ENCODE results near the gene BRD1.
"Not testable (repeated sequence)": the region's sequence is repeated elsewhere in the genome, so short reads cannot be mapped to it uniquely, and the experiment has no call there.

BRD1 gene

DNA sequence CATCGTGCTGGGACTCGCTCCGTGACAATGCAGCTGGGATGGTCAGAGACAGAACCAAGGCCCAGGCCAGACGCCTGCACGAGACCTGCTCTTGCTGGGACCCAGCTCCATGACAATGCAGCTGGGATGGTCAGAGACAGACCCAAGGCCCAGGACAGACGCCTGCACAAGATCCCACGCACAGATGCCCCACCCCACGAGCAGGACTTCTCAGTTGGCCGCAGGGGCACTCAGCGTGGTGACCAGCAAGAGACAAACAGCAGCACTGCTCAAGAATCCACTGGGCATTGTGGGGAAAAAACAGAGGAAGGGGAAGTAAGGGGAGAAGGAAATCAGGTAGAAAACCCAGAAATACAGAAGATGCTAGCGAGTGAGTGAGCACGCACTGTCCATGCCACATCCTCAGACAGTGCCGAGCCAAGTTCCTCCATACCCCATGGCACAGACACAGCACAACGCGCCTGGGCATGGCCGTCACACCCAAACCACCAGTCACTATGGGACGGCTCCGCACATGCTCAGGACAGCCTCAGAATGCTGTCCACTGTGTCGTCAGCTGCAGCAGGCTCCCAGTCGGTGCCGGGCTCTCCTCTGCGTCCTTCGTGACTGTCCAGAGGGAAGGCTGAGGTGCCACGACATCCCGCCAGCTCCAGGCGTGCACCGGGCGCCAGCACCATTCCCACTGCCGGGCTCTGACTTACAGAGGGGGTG lies 44.5 kb downstream of the BRD1 start:
- DNase-seq (ENCODE audit: low spot score), result no peak

DNA sequence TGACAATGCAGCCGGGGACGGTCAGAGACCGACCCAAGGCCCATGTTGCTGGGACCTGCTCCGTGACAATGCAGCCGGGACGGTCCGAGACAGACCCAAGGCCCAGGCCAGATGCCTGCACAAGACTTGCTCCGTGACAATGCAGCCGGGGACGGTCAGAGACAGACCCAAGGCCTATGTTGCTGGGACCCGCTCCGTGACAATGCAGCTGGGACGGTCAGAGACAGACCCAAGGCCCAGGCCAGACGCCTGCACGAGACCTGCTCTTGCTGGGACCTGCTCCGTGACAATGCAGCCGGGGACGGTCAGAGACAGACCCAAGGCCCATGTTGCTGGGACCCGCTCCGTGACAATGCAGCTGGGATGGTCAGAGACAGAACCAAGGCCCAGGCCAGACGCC lies 45.8 kb downstream of the BRD1 start:
- DNase-seq (ENCODE audit: low spot score), result not testable (repeated sequence)

DNA sequence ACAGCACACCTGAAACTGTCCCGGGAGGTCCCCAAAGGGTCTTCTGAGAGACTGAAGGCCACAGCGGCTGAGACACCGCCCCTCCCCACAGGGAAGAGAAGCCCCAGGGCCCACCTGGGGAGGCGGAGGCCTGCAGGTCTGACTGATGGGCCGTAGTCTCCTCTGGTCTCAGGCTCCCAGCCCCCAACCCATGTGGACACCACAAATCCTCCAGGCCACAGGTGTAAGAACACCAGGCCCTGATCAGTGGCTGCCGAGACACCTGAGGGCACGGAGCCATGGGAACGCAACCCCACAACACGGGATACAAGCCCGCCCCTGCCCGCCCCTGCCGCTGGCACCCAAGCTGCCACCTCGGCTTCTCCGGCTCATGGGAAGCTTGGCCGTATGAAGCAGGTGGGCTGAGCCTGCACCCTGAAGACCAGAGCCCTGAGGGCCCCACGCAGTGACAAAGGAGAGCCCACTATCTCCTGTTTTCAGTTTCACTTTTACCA lies 46.3 kb downstream of the BRD1 start:
- no peak for DNase-seq (ENCODE audit: low spot score)

DNA sequence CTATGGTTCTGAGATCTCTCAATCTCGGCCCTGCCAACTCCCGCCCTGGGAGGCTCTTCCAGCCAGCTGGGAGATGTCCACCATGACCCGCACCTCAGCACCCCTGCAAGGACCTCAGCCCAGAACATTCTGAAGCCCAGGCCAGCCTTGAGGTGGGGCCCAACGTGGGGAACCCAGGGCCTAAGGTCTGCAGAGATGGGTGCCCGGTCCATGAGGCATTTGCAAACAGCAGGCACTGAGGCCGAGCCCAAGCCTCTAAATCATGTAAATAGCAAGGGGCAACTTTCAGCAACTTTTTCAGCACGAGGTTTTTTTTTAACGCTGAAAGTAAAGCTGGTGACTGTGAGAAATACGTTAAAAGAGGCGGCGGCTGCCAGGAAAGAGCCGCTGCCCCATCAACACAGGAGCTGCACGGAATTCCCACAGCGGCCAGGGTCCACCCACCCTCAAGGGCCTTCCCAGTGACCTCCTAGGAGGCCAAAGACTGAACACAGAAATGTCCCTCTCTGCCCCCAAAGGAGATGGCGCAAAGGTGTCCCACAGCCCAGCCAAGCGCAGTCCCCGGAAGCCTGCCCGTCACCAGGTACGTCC lies 46.9 kb downstream of the BRD1 start:
- no peak for DNase-seq (ENCODE audit: low spot score)

DNA sequence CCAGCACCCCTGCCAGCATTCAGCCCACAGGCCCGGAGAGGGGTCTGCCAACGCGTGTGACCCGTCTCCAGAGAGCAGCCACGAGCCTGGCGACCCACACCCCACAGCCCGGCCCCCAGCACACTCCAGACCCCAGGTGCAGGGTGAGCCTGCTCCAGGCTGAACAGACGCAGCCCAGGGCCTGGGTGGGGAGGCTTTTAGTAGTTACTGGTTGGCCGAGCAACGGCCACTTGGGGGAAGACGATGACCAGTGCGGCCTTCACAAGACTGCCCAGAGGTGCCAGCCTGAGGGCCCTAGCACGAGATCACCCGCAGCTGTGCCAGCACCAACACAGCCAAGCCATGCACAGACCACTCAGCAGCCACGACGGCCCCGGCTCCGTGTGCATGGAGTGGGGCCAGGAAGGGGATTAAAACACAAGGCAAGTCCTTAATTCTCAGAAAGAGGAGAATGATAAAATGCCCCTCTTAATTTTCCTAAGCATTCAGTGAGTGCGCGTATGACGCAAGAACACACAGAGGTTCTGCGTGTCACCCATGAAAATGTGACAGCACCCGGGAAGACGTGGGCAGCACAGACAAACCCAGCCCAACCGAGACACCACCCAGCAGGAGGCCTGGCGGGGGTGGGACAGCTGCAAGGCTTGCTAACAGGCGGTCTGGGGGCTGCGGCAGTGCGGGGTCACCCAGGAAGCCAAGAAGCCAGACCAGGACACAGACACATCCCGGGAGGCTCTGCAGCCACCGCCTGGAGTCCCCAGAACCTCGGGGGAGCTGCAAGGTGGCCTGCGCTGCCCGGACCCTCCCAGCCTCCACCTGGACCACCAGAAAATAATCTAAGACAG lies 47.6 kb downstream of the BRD1 start:
- no peak for DNase-seq (ENCODE audit: low spot score)

DNA sequence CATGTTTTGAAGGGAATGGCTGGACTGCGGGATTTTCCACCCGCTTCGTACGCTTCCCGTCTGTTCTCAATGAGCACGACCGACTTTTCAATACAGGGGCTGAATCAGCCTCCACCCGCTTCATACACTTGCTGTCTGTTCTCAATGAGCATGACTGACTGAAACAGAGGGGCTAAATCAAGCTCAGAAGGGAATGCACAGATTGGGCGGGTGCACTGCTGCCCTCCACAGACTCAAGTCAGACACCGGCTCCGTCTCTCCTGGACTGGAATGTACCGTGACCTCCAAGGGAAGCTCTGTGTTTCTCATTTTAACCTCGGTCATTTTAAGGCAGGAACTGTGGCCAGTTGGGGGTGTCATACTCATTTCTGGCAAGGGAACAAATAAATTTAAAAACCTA lies 48.5 kb downstream of the BRD1 start:
- no peak for DNase-seq (ENCODE audit: low spot score)

DNA sequence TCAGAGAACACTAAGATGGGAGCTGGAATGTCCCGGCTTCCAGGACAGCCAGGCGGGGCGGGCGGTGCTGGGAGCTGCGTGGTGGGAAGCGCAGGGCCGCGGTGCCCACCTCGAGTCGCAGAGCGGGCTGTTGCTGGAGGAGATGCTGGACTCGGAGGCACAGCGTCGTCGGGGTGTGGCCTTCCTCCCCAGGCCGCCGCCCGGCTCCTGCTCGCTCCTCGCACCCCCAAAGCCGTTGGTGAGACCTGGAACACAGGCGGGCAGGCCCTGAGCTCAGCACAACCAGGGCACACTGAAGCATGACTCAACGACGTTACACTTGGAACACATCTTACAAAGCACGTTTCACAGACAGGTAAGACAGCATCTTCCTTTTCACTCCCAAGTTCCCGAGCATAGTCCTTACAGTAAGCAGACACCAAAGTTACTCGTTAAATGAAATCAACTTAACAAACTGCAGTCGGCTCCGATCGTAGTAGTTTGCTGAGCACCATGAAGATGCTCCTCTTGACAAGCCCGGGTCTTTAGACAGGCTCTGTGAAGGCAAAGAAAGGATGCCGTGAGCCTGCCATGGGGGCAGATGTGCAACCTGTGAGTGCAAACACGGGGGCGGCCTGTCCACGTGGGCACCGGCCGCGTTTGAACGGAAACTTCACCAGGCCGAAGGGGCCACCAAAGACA lies 50.0 kb downstream of the BRD1 start:
- no peak for DNase-seq (ENCODE audit: low spot score)

DNA sequence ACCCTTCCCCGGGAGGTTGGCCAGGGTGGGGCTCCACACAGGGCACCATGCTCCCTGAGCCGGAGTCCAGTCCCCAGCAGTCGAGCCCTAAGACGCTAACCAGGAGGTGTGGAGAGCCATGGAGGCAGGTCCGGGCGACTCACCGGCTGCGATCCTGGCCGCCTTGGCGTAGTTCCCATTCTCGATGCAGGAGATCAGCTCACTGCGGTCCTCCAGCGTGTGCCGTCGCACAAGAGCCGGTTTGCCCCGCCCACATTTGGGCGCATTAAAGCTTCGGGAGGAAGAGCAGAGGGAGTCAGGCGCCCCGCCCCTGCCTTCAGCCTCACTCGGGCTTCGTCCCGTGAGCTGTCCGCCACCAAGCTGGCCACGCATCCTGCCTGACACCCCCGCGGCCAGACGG lies 50.8 kb downstream of the BRD1 start:
- DNase-seq (ENCODE audit: low spot score), result no peak

DNA sequence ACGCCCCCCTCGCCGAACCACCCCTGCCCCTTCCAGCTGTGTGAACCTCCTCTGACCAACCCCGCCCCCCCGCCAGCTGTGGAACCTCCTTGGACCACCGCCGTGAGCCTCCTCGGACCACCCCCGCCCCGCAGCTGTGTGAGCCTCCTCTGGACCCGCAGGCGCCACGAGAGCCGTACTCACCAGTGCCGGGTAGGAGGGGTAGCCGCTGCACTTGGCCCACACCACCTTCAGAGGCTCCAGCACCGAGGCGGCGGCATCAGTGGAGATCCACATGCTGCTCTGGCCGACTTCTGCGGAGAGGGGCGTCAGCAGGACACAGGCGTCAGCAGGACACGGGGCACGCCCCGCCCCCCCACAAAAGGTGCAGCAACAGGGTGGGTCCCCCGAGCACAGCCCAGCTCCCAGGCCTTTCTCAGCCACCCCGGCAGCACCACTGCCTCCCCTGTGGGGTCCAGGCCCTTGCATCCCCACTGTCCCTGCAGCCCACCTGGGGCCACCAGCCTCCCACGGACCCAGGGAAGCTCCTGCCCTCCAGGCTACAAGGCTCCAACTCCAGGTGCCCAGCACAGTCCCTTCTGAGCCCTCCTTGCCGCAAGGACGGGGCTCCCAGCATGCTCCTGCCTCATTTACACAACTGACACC lies 51.7 kb downstream of the BRD1 start:
- DNase-seq (ENCODE audit: low spot score), result no peak

DNA sequence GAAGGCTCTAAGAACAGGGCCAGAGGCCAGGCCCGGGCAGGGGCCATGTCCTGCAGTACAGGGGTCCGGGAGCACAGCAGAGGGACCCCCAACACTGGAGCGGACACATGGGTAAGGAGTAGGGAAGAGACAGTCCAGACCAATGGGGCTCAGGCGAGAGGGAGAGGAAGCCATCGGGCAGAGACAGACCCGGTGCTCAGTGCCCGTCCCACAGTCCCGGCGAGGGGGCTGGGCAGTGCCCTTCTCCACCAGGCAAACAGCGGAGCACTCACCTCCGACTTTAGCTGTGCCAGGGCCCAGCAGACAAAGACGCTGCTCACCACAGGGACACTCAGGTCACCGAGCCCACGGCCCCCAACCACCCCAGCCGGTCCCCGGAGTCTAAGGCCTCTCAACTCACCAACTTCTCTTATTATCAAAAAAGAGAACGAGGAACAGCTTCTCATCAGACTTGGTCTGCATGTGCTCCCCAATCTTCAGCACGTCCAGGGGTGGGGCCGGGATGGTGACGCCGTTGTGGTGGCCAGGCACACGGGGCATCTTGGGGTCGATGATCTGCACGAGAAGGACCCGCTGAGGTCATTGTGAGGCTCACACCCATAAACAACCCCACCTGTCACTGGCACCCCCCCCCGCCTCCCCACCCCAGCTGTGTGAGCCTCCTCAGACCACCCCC lies 52.3 kb downstream of the BRD1 start:
- DNase-seq (ENCODE audit: low spot score), result no peak

DNA sequence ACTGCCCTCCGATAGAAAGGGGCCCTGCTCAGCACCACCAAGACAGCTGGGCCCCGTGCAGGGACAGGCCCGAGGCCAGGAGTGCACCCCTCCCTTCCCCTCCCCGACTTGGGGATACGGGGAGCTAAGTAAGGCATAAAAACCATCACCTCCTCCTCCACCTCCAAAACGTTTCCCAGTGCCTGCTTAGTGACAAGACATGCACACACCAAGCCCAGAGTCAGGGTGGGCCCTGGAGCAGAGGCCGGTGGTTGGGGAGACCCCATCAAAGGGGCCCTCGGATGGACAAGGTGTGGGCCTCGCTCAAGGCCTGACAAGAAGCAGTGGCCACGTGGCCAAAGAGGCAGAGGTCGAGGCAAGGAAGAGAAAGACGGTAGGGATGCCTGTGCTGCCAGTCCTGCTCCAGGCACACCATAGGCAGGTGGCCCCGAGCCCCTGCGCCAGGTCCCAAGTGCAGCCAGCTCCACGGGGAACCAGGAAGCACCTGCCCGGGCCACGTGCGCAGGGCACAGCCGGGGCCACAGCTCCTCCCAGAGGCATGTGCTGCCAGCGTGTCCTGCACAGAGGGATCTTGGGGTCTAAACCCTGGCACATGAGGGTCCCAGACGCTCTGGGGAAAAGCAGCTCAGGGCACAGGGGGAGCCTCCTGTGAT lies 53.0 kb downstream of the BRD1 start:
- DNase-seq (ENCODE audit: low spot score), result no peak

DNA sequence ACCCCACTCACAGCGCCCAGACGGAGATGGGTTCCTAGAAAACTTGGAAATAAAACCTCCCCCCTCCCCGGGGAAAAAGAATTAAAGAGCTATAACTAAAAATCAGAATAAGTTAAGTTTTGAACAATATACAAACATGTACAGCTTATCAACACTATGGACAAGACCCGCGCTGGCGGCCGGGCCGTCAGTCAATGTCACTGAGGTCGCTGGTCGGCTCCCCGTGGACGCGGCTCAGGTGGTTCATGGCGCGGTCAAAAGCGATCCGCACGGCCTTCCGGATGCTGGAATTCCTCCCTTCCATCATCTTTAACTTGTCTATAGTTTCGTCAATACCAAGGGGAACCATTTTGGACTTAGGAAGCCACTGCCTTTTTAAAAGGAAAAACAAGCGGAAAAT lies 53.6 kb downstream of the BRD1 start:
- no peak for DNase-seq (ENCODE audit: low spot score)

DNA sequence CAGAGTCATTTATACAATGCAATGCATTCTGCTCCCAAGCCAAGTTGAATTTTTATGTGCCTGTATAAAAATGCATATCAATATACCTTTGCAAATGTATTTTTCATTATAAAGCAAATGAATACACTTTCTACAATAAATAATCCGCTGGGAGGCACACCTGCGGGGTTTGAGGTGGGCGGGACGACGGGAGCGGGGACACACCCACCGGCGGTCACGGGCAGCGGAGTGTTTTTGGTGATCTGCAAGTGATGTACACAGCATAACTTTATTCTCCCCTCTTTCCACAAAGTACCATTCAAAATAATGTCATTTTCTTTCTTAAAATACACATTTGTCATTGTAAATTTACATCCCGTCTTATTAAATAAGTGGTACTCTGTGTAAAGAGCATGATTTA lies 54.1 kb downstream of the BRD1 start:
- no peak for DNase-seq (ENCODE audit: low spot score)

DNA sequence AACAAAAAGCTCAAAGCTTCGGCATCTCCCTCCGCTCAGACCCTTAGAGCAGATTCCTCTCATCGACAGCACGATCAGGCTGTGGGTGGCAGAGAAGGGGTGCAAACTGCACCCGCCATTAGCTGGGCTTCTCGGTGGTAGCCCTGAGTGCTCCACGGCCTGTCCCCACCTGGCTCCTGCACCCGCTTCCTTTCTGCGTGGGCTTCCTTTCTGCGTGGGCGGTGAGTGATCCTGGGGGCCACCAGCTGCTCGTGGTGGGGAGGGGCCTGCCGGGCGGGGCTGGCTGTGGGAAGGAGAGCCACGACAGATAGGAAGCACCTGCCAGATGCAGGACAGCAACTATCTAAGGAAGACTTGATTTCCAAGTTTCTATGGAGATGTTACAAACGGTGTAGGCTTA lies 55.0 kb downstream of the BRD1 start:
- DNase-seq (ENCODE audit: low spot score), result no peak

DNA sequence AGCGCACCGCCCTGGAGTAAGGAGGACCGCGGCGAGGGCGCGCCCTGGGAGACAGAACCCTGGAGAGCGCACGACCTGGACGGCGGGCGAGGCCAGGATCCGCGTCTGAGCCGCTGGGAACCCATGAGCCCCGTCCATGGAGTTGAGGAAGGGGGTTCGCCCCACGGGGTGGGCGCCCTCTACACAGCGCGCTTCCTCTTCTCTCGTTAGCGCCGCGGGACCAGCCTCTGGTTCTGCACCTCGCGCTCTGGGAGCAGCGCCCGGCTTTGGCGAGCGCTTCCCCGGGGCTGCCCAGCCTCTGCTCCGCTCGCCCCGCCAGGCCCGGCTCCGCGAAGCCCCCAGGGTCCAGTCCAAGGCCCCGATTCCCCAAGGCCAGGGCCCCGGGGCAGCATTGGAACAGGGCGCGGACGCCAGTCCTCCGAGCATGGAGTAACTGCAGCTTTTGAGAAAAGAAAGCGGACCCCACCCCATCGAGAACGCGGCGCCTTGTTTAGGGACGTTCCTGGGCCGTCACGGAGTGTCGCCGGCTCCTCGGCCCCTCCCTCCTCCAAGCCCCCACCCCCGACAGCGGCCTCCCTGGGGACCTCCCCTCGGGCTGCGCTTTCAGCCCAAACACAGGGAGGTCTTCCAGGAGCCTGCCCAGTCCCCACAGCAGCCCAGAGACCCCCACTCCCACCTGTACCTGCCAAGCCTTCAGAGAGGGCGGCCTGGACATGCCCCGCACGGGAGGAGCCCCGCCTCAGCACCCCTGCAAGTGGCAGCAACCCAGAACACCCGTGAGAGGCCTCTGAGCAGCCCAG lies 56.2 kb downstream of the BRD1 start:
- DNase-seq (ENCODE audit: low spot score), result no peak

DNA sequence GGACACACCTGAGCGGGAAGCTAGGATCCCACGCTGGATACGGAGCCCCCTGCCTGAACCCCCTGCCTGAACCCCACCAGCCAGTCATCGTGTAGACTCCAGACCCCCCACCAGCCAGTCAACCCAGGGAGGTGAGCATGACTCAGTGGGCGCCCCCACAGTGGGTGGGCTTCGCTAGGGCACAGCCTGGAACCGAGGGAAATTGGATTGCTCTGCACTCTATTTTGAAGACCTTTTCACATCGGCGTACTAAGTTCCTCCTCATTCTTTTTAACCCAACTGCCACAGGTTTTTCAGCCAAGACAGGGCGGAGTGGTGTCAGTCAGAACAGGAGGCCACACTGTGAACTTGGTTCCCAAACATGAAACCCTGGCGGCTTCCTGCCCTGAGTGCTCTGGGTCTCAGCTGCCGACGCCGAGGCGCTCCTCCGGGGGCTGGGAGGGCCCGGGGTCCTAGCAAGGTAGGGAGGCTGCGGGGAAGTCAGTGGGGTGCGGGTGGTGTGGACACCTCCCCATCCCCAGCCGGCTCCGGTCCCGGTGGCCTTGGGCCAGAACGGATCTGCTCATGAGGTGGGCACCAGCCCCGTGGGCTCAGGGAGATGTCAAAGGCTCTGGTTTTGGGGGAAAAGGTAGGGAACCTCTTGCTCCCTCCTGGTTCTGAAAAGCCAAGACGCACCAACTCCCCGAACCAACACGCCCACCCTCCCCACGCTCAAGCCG lies 57.0 kb downstream of the BRD1 start:
- no peak for DNase-seq (ENCODE audit: low spot score)

DNA sequence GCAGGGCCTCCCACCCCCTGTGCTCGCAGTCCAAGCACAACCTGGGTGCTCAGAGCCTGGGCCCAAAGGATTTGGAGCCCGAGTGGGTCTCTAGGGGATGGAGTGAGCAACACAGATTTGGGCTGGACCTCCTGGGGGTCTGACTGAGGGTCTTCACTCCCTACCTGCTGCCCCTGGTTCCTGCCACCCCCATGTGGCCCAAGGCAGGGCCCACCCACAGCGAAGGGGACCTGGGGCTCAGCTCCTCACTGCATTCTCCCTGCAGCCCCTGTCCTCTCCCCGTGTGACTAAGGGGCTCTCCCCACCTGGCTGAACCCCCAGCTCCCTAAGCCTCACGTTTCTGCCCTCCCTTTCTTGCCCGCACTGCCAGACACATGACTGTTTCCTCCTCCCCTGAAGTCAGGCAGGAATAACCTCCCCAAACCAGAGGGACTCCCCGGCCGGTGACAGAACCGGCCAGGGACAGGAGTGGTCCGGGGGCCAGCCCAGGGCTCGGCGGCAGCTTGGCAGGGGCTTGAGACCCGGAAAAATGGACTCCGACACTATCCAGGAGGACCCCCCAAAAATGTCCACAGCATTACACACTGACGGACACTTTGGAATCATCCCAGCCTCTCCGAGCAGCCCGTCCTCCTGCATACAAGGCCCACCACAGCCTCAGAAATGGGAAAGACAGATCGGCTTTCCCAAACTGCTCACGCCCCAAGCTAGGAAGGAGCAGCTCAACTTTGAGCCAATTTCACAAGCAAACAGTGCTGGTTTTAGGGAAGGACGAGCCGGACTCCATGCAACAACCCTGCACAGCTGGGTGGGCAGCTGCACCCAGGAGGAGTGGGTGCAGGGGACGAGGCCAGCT lies 57.8 kb downstream of the BRD1 start:
- DNase-seq (ENCODE audit: low spot score), result no peak

DNA sequence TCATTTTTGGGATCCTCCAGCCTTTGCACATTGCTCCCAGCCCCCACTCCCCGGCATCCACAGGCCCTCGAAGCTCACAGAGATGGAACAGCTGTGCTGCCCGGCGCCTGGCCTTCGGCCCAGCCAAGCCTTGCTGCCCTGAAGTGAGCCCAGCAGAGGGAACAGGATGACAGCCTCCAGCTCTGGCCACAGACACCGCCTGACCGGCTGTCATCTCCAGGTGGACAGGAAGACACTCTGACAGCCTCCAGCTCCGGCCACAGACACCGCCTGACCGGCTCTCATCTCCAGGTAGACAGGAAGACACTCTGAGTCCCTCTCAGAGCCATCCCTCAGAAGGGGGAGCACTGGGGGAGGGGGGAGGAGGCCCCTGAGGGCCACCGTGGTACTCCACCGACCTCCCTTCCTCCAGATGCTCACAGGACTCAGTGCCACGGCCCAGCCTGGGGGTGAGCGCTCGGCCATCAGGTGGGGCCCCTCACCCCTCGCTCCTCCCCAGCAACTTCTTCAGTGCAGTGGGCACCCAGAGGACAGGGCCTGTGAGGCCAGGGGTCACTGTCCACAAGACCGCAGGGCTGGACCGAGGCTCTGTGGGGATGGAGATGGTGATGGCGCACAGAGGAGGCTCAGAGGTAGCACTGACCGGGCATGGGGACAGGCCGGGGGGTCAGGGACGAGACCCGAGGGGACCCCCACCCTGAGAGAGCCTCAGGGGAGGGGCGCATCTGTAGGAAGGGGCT lies 58.6 kb downstream of the BRD1 start:
- DNase-seq (ENCODE audit: low spot score), result no peak
